ENCODE results near the gene LRRC55. TPM values are rescaled to one million over a fixed set of nuclear protein-coding genes. Genes with fewer than 3 reads are reported as not detected.

The LRRC55 gene
- total RNA-seq, 2 donors from 2014 or later = not detected

GRCh38 chr11:57219021-57219627 lies 37.4 kb downstream of the LRRC55 start:
- 37 to 42% methylated on average over 6 of the region's 6 CpGs for WGBS, 2 donors

GRCh38 chr11:57222239-57222638 lies 40.5 kb downstream of the LRRC55 start:
- H3K27me3 ChIP-seq = no peaks in the 10 kb centered on the region
- ATAC-seq (no peak), DNase-seq (no peak)
- H3K4me1 ChIP-seq = no peaks in the 10 kb centered on the region
- H3K9me3 ChIP-seq = no peaks in the 10 kb centered on the region
- H3K27ac ChIP-seq = no peak overlapping the region
- no peak overlapping the region for H3K4me3 ChIP-seq
- intact Hi-C loops (cut with DNase I) = no loop called here
- TF ChIP-seq CTCF (IDR thresholded peaks at IDR 0.05) = no peak
- WGBS, 2 donors = 12 to 18% methylated on average over 1 of the region's 1 CpG
- H3K36me3 ChIP-seq (replicated peaks in 1 of 2; ENCODE audit: insufficient read depth in 1 of 2, low read depth in 2 of 2) = no peaks in the 10 kb centered on the region

More at GRCh38 chr11:57219021-57219627, 37.4 kb downstream of the LRRC55 start:
- intact Hi-C loops (cut with DNase I) = no loop called here
- H3K36me3 ChIP-seq (replicated peaks in 1 of 2; ENCODE audit: insufficient read depth in 1 of 2, low read depth in 2 of 2) = no peaks in the 10 kb centered on the region
- H3K27me3 ChIP-seq = no peaks in the 10 kb centered on the region
- no peak overlapping the region for H3K4me3 ChIP-seq
- ATAC-seq = no peak
- no peaks in the 10 kb centered on the region for H3K4me1 ChIP-seq
- TF ChIP-seq POLR2A (IDR thresholded peaks at IDR 0.05) (no peak), CTCF (IDR thresholded peaks at IDR 0.05) (no peak)
- no peak overlapping the region for H3K27ac ChIP-seq
- H3K9me3 ChIP-seq = no peaks in the 10 kb centered on the region
- peak in 1 of 4 donors; percentile 26 for DNase-seq

- H3K4me3 ChIP-seq = no peak overlapping the region
- WGBS, 2 donors = 62 to 63% methylated on average over 3 of the region's 3 CpGs
- no peaks in the 10 kb centered on the region for H3K27me3 ChIP-seq
- ATAC-seq (no peak), DNase-seq (no peak)
- H3K4me1 ChIP-seq = no peaks in the 10 kb centered on the region
- no peaks in the 10 kb centered on the region for H3K9me3 ChIP-seq
- no peaks in the 10 kb centered on the region for H3K36me3 ChIP-seq (replicated peaks in 1 of 2; ENCODE audit: insufficient read depth in 1 of 2, low read depth in 2 of 2)
- intact Hi-C loops (cut with DNase I) = no loop called here
- H3K27ac ChIP-seq = no peak overlapping the region
- TF ChIP-seq POLR2A (IDR thresholded peaks at IDR 0.05) = no peak
- no peak for TF ChIP-seq CTCF (IDR thresholded peaks at IDR 0.05)
Measured at GRCh38 chr11:57223601-57224000, 41.8 kb downstream of the LRRC55 start.

- Histone ChIP-seq H3K4me1 (no peaks in the 10 kb centered on the region), H3K4me3 (no peak overlapping the region), H3K27ac (no peak overlapping the region), H3K9me3 (no peaks in the 10 kb centered on the region), H3K27me3 (no peaks in the 10 kb centered on the region), H3K36me3 (replicated peaks in 1 of 2; ENCODE audit: insufficient read depth in 1 of 2, low read depth in 2 of 2) (no peaks in the 10 kb centered on the region)
- intact Hi-C loops (cut with DNase I) = no loop called here
- DNase-seq = no peak
- no peak for ATAC-seq
- TF ChIP-seq CTCF (IDR thresholded peaks at IDR 0.05) = no peak
- TF ChIP-seq POLR2A (IDR thresholded peaks at IDR 0.05) = no peak
- WGBS, 2 donors = 62 to 68% methylated on average over 2 of the region's 2 CpGs
Measured at GRCh38 chr11:57224128-57224527, 42.4 kb downstream of the LRRC55 start.

- TF ChIP-seq POLR2A (IDR thresholded peaks at IDR 0.05) (no peak), CTCF (IDR thresholded peaks at IDR 0.05) (no peak)
- intact Hi-C loops (cut with DNase I) = no loop called here
- no peak overlapping the region for H3K4me3 ChIP-seq
- H3K27ac ChIP-seq = no peak overlapping the region
- no peaks in the 10 kb centered on the region for H3K4me1 ChIP-seq
- ATAC-seq (no peak), DNase-seq (no peak)
- no peaks in the 10 kb centered on the region for H3K9me3 ChIP-seq
- H3K36me3 ChIP-seq (replicated peaks in 1 of 2; ENCODE audit: insufficient read depth in 1 of 2, low read depth in 2 of 2) = no peaks in the 10 kb centered on the region
- no peaks in the 10 kb centered on the region for H3K27me3 ChIP-seq
Measured at GRCh38 chr11:57224537-57224936, 42.8 kb downstream of the LRRC55 start.
